ENCODE results near the gene PDE6B. TPM values are rescaled to one million over a fixed set of nuclear protein-coding genes. Genes with fewer than 3 reads are reported as not detected.
A peak's percentile ranks its signal among the peaks of the same experiment; 100 is the strongest.

The PDE6B gene
- total and polyA plus RNA-seq, 2 of the 13 experiments (the other 11 are each of a cell fraction or from before 2014, with no cell fraction given) = 0.38 to 0.40 TPM

GRCh38 chr4:658681-659667 is 33.6 kb downstream of the PDE6B start (continued):
- TF ChIP-seq CBX1 (IDR thresholded peaks at IDR 0.05; ENCODE audit: low read depth) (peak; percentile 64), SALL1 (CRISPR knock-in tag; IDR thresholded peaks at IDR 0.05) (peak; percentile 86), NCOA2 (CRISPR knock-in tag; IDR thresholded peaks at IDR 0.05) (no peak), IKZF5 (CRISPR knock-in tag; IDR thresholded peaks at IDR 0.05) (peak; percentile 59; the same call in 1 of the 2 replicates), MTF1 (CRISPR knock-in tag; IDR thresholded peaks at IDR 0.05) (no peak), FOXA3 (CRISPR knock-in tag; IDR thresholded peaks at IDR 0.05) (peak; percentile 89), ZNF737 (CRISPR knock-in tag; IDR thresholded peaks at IDR 0.05; ENCODE audit: borderline replicate concordance) (no peak), ZMYM3 (CRISPR knock-in tag; IDR thresholded peaks at IDR 0.05) (0 out of 2 replicates have a peak, but pooled peaks have one; percentile 11), ZBTB3 (CRISPR knock-in tag; IDR thresholded peaks at IDR 0.05; ENCODE audit: borderline replicate concordance, low read depth) (peak; percentile 88; the same call in 1 of the 2 replicates), ZNF263 (CRISPR knock-in tag; IDR thresholded peaks at IDR 0.05) (peak; percentile 31; the same call in 1 of the 2 replicates)
- TF ChIP-seq, protein P1, sequence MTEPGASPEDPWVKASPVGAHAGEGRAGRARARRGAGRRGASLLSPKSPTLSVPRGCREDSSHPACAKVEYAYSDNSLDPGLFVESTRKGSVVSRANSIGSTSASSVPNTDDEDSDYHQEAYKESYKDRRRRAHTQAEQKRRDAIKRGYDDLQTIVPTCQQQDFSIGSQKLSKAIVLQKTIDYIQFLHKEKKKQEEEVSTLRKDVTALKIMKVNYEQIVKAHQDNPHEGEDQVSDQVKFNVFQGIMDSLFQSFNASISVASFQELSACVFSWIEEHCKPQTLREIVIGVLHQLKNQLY (CRISPR knock-in tag; IDR thresholded peaks at IDR 0.05) = 0 out of 2 replicates have a peak, but pooled peaks have one; percentile 20
- TF ChIP-seq, protein P2, sequence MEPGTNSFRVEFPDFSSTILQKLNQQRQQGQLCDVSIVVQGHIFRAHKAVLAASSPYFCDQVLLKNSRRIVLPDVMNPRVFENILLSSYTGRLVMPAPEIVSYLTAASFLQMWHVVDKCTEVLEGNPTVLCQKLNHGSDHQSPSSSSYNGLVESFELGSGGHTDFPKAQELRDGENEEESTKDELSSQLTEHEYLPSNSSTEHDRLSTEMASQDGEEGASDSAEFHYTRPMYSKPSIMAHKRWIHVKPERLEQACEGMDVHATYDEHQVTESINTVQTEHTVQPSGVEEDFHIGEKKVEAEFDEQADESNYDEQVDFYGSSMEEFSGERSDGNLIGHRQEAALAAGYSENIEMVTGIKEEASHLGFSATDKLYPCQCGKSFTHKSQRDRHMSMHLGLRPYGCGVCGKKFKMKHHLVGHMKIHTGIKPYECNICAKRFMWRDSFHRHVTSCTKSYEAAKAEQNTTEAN (CRISPR knock-in tag; conservative IDR thresholded peaks at IDR 0.05) = peak; percentile 100
- TF ChIP-seq, protein P3, sequence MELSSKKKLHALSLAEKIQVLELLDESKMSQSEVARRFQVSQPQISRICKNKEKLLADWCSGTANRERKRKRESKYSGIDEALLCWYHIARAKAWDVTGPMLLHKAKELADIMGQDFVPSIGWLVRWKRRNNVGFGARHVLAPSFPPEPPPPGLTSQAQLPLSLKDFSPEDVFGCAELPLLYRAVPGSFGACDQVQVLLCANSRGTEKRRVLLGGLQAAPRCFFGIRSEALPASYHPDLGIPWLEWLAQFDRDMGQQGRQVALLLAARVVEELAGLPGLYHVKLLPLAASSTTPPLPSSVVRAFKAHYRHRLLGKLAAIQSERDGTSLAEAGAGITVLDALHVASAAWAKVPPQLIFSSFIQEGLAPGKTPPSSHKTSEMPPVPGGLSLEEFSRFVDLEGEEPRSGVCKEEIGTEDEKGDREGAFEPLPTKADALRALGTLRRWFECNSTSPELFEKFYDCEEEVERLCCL (CRISPR knock-in tag; IDR thresholded peaks at IDR 0.05; ENCODE audit: borderline replicate concordance) = 0 out of 2 replicates have a peak, but pooled peaks have one; percentile 69
- TF ChIP-seq, protein P4, sequence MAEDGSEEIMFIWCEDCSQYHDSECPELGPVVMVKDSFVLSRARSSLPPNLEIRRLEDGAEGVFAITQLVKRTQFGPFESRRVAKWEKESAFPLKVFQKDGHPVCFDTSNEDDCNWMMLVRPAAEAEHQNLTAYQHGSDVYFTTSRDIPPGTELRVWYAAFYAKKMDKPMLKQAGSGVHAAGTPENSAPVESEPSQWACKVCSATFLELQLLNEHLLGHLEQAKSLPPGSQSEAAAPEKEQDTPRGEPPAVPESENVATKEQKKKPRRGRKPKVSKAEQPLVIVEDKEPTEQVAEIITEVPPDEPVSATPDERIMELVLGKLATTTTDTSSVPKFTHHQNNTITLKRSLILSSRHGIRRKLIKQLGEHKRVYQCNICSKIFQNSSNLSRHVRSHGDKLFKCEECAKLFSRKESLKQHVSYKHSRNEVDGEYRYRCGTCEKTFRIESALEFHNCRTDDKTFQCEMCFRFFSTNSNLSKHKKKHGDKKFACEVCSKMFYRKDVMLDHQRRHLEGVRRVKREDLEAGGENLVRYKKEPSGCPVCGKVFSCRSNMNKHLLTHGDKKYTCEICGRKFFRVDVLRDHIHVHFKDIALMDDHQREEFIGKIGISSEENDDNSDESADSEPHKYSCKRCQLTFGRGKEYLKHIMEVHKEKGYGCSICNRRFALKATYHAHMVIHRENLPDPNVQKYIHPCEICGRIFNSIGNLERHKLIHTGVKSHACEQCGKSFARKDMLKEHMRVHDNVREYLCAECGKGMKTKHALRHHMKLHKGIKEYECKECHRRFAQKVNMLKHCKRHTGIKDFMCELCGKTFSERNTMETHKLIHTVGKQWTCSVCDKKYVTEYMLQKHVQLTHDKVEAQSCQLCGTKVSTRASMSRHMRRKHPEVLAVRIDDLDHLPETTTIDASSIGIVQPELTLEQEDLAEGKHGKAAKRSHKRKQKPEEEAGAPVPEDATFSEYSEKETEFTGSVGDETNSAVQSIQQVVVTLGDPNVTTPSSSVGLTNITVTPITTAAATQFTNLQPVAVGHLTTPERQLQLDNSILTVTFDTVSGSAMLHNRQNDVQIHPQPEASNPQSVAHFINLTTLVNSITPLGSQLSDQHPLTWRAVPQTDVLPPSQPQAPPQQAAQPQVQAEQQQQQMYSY (CRISPR knock-in tag; IDR thresholded peaks at IDR 0.05) = peak; percentile 30; the same call in 1 of the 2 replicates
- TF ChIP-seq, protein P5, sequence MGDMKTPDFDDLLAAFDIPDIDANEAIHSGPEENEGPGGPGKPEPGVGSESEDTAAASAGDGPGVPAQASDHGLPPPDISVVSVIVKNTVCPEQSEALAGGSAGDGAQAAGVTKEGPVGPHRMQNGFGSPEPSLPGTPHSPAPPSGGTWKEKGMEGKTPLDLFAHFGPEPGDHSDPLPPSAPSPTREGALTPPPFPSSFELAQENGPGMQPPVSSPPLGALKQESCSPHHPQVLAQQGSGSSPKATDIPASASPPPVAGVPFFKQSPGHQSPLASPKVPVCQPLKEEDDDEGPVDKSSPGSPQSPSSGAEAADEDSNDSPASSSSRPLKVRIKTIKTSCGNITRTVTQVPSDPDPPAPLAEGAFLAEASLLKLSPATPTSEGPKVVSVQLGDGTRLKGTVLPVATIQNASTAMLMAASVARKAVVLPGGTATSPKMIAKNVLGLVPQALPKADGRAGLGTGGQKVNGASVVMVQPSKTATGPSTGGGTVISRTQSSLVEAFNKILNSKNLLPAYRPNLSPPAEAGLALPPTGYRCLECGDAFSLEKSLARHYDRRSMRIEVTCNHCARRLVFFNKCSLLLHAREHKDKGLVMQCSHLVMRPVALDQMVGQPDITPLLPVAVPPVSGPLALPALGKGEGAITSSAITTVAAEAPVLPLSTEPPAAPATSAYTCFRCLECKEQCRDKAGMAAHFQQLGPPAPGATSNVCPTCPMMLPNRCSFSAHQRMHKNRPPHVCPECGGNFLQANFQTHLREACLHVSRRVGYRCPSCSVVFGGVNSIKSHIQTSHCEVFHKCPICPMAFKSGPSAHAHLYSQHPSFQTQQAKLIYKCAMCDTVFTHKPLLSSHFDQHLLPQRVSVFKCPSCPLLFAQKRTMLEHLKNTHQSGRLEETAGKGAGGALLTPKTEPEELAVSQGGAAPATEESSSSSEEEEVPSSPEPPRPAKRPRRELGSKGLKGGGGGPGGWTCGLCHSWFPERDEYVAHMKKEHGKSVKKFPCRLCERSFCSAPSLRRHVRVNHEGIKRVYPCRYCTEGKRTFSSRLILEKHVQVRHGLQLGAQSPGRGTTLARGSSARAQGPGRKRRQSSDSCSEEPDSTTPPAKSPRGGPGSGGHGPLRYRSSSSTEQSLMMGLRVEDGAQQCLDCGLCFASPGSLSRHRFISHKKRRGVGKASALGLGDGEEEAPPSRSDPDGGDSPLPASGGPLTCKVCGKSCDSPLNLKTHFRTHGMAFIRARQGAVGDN (CRISPR knock-in tag; IDR thresholded peaks at IDR 0.05) = peak; percentile 88
